NCI-H2029 (cell line): ENCODE measurements around the gene SHC3.

Experiments used
- DNase-seq: peaks from one replicate; lab custom pipeline; 2025; lab: John Stamatoyannopoulos, UW

SHC3 gene

GRCh38 chr9:89000973-89001916 is 177.4 kb downstream of the SHC3 start:
- DNase-seq = peak; percentile 67

GRCh38 chr9:89000371-89000781 is 178.2 kb downstream of the SHC3 start:
- no peak for DNase-seq

- no peak for DNase-seq
These were observed 179.7 kb downstream of the SHC3 start for GRCh38 chr9:88998911-88999310.

GRCh38 chr9:88998503-88998902 is 180.1 kb downstream of the SHC3 start:
- no peak for DNase-seq

- DNase-seq = no peak
These were observed 181.0 kb downstream of the SHC3 start for GRCh38 chr9:88997646-88998045.

- no peak for DNase-seq
These were observed 181.7 kb downstream of the SHC3 start for GRCh38 chr9:88996921-88997235.

GRCh38 chr9:88996046-88996920 is 182.3 kb downstream of the SHC3 start:
- no peak for DNase-seq

- DNase-seq = no peak
These were observed 183.0 kb downstream of the SHC3 start for GRCh38 chr9:88995627-88996026.

- DNase-seq = no peak
These were observed 183.4 kb downstream of the SHC3 start for GRCh38 chr9:88995200-88995577.

GRCh38 chr9:88994469-88995199 is 184.0 kb downstream of the SHC3 start:
- no peak for DNase-seq

GRCh38 chr9:88993871-88994460 is 184.7 kb downstream of the SHC3 start:
- DNase-seq = no peak

GRCh38 chr9:88993327-88993726 is 185.3 kb downstream of the SHC3 start:
- DNase-seq = no peak

- DNase-seq = no peak
These were observed 186.1 kb downstream of the SHC3 start for GRCh38 chr9:88992556-88992955.

GRCh38 chr9:88991066-88992034 is 187.3 kb downstream of the SHC3 start, which contains the start of gene S1PR3:
Gene S1PR3 (plus strand): TSS chr9:88991468. CDS start chr9:89001201, 9,733 bp downstream.
- DNase-seq = no peak

GRCh38 chr9:88990729-88991065 is 187.9 kb downstream of the SHC3 start:
- DNase-seq = no peak

- DNase-seq = no peak
These were observed 188.4 kb downstream of the SHC3 start for GRCh38 chr9:88990041-88990728.

- DNase-seq = no peak
These were observed 189.6 kb downstream of the SHC3 start for GRCh38 chr9:88988796-88989641.

- DNase-seq = no peak
These were observed 191.0 kb downstream of the SHC3 start for GRCh38 chr9:88987661-88988060.

GRCh38 chr9:88986776-88987175 is 191.8 kb downstream of the SHC3 start:
- no peak for DNase-seq
